OCI-LY7 (cell line): ENCODE data around the gene SMAD1. TPM values are rescaled to one million over a fixed set of nuclear protein-coding genes. Genes with fewer than 3 reads are reported as not detected.
"Not testable (repeated sequence)": the region's sequence is repeated elsewhere in the genome, so short reads cannot be mapped to it uniquely, and the experiment has no call there.

ENCODE experiments used
- BruUV-seq: library from RNA; stranded (reverse); fragments of 400-500 nt; replicated peaks from 2 replicates; lab custom pipeline; 2021; lab: Mats Ljungman, UMichigan
- CTCF ChIA-PET: fragments of 300-600 bp; sonication (Branson Sonifier 250); formaldehyde crosslinking; loops from one replicate; lab custom pipeline; 2022; ENCODE audit warnings: antibody characterized with exemption; ENCODE audit not compliant: unreplicated experiment; lab: Charles Lee
- POLR2A ChIA-PET: fragments of 300-600 bp; sonication (Branson Sonifier 250); formaldehyde crosslinking; loops from one replicate; lab custom pipeline; 2022; ENCODE audit warnings: antibody characterized with exemption; lab: Charles Lee
- DNase-seq: peaks from one replicate; pipeline ENCODE4 v3.0.0-alpha.2; 2015; ENCODE audit warnings: low spot score
- H2AFZ ChIP-seq: fragments of 200-600 bp; sonication (generic), shearing (Covaris generic); 2 replicates; pipeline ENCODE4 v1.6.1; 2014; ENCODE audit warnings: mild to moderate bottlenecking, antibody characterized with exemption, low read length, moderate library complexity
- H3K27ac ChIP-seq: fragments of 200-600 bp; sonication (generic); 2 replicates; pipeline ENCODE4 v1.5.1; 2014; ENCODE audit warnings: mixed run types, low read depth, mild to moderate bottlenecking, moderate library complexity, low read length, inconsistent platforms; ENCODE audit not compliant: poor library complexity, severe bottlenecking
- H3K36me3 ChIP-seq: fragments of 200-600 bp; sonication (generic); 2 replicates; pipeline ENCODE4 v1.6.1; 2014; ENCODE audit warnings: mild to moderate bottlenecking, antibody characterized with exemption, low read length, moderate library complexity, mixed read lengths; ENCODE audit not compliant: insufficient read depth
- H3K4me1 ChIP-seq: fragments of 200-600 bp; sonication (generic); 2 replicates; pipeline ENCODE4 v1.5.1; 2014; ENCODE audit warnings: mild to moderate bottlenecking, low read length; ENCODE audit not compliant: insufficient read depth, poor library complexity, severe bottlenecking
- H3K4me2 ChIP-seq: fragments of 200-600 bp; sonication (generic); 2 replicates; pipeline ENCODE4 v1.6.1; 2014; ENCODE audit warnings: mild to moderate bottlenecking, low read length
- H3K4me3 ChIP-seq: fragments of 200-600 bp; sonication (generic); 2 replicates; pipeline ENCODE4 v1.5.1; 2014; ENCODE audit warnings: mild to moderate bottlenecking, low read depth, low read length; ENCODE audit not compliant: poor library complexity, severe bottlenecking
- H3K79me2 ChIP-seq: fragments of 200-600 bp; sonication (generic); 2 replicates; pipeline ENCODE4 v1.6.1; 2016; ENCODE audit warnings: low read depth, mild to moderate bottlenecking, low read length, moderate library complexity, mixed read lengths; ENCODE audit not compliant: insufficient read depth
- H3K9me2 ChIP-seq: fragments of 200-600 bp; sonication (generic); 2 replicates; pipeline ENCODE4 v1.6.1; 2016; ENCODE audit warnings: mild to moderate bottlenecking, low read length, mixed read lengths; ENCODE audit not compliant: insufficient read depth
- H3K9me3 ChIP-seq: fragments of 200-600 bp; sonication (generic); 2 replicates; pipeline ENCODE4 v1.6.1; 2014; ENCODE audit warnings: mild to moderate bottlenecking, mixed run types, low read length, mixed read lengths
- H4K20me1 ChIP-seq: fragments of 200-600 bp; sonication (generic); 2 replicates; pipeline ENCODE4 v1.6.1; 2014; ENCODE audit warnings: mild to moderate bottlenecking, antibody characterized with exemption, low read length, moderate library complexity, mixed read lengths; ENCODE audit not compliant: insufficient read depth
- EZH2phosphoT487 ChIP-seq: fragments of 200-600 bp; sonication (generic); IDR thresholded peaks from 2 replicates; pipeline ENCODE4 v1.6.1; 2018; ENCODE audit warnings: low read depth, borderline replicate concordance, mild to moderate bottlenecking, mixed run types, antibody characterized with exemption, low read length, moderate library complexity, mixed read lengths
- intact Hi-C: fragments of 100-400 bp; cut with micrococcal nuclease; formaldehyde crosslinking; loops from one replicate; pipeline ENCODE4 v1.10.0; 2022; ENCODE audit not compliant: unreplicated experiment
- total RNA-seq, 2 experiments: library from RNA; depleted of rRNA in 1 of 2; stranded (reverse); fragments of >200 nt in 1 of 2; shearing (Covaris generic) in 1 of 2; gene quantifications; 2 replicates each; pipeline ENCODE4 v1.2.3, GENCODE V29; 2014 to 2022
- TF ChIP-seq, protein P1 (sequence below): fragments of 200-600 bp; sonication (generic); conservative IDR thresholded peaks from 2 replicates; pipeline ENCODE4 v1.5.1; 2014; ENCODE audit warnings: mild to moderate bottlenecking, antibody characterized with exemption, low read length, moderate library complexity, mixed read lengths

Gene SMAD1
- total RNA-seq, 2 experiments from 2014 or later: 39.9 to 60.9 TPM

DNA sequence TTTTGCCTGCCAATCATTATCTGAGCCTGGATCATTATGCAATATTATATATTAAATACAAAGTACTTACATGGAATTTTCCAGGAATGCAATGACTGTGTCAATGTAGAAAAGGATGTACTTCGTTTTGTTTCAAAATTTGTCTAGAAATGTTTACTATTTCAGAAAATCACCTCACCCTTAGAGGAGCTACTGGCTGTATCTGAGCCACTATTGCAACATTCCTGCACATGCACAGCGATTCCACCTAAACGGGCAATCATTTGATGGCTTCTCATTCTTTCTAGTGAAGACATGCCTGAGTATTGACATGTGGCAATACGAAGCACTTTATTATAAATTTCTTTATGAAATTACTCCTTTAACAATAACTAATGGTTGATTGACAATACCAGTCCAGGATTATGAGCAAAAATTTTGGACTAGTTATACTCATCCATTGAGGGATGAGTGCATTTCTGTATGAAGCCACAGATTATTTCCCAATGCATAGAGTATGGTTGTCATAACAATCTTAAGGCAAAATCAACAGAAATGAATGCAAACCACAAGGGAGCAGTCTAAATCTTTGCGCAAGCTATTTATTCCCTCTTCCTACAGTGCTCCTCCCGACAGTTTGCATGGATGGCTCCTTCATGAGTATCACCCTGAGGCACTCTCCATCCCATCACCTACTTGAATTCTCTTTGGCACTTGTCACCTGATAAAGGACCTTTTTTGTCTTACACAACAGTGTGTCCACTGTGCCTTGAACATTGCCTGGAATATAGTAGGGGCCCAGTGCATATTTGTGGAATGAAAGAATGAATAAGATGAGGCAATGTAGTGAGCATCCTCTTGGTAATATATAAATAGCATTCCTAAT is 101.8 kb downstream of the SMAD1 start:
- H3K9me3 ChIP-seq: no peaks in the 10 kb centered on the region
- no peaks in the 10 kb centered on the region for H3K79me2 ChIP-seq
- H3K4me3 ChIP-seq: no peak overlapping the region
- H3K9me2 ChIP-seq: no peaks in the 10 kb centered on the region
- H3K4me1 ChIP-seq: peaks cover 4% of the 10 kb centered on the region
- no peaks in the 10 kb centered on the region for H3K36me3 ChIP-seq
- no peak for DNase-seq
- BruUV-seq: no TSS peak
- ChIA-PET CTCF (no interaction called here), POLR2A (no interaction called here)
- H3K27ac ChIP-seq: no peak overlapping the region
- intact Hi-C loops: no loop called here
- H3K4me2 ChIP-seq: no peak overlapping the region
- H4K20me1 ChIP-seq: no peaks in the 10 kb centered on the region
- TF ChIP-seq, protein P1, sequence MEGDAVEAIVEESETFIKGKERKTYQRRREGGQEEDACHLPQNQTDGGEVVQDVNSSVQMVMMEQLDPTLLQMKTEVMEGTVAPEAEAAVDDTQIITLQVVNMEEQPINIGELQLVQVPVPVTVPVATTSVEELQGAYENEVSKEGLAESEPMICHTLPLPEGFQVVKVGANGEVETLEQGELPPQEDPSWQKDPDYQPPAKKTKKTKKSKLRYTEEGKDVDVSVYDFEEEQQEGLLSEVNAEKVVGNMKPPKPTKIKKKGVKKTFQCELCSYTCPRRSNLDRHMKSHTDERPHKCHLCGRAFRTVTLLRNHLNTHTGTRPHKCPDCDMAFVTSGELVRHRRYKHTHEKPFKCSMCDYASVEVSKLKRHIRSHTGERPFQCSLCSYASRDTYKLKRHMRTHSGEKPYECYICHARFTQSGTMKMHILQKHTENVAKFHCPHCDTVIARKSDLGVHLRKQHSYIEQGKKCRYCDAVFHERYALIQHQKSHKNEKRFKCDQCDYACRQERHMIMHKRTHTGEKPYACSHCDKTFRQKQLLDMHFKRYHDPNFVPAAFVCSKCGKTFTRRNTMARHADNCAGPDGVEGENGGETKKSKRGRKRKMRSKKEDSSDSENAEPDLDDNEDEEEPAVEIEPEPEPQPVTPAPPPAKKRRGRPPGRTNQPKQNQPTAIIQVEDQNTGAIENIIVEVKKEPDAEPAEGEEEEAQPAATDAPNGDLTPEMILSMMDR: no peak
- no peak for TF ChIP-seq EZH2phosphoT487
- H2AFZ ChIP-seq: no peak overlapping the region

DNA sequence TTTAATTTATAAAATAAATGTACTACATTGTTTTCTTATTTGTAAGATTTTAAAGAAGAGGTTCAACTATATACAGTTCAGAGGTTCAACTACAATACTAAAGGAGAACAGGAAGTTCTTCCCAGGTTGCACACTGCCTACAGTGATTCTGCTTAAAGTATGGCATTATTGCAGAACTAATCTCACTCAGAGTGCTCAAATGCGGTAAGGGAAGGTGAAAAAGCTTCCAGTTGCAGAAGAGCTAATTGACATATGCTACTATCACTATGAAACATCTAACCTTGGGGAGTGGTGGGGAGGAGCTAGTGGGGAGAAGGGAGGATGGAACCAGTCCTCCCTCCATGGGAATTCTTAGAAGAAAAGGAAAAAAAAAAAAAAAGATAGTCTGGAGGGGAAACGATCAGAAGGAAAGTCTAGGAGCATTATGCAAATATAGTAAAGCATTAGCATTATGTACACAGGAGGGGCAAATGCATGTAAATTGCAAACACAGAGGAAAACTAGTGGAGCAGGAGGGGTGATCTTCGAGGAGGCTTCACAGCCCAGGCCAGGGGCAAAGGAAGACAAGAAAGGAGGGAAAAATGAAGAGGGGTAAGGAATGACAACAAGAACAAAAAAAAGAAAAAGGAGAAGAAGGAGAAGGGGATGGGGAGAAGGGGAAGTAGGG is 105.6 kb downstream of the SMAD1 start:
- Histone ChIP-seq H3K27ac (no peak overlapping the region), H3K9me3 (peaks cover 16% of the 10 kb centered on the region), H3K36me3 (no peaks in the 10 kb centered on the region; the same call in 1 of the 2 replicates), H2AFZ (0 out of 2 replicates have a peak overlapping the region, but pooled peaks have one; percentile 54), H3K9me2 (no peaks in the 10 kb centered on the region), H3K79me2 (no peaks in the 10 kb centered on the region), H3K4me2 (no peak overlapping the region), H3K4me1 (peaks cover 4% of the 10 kb centered on the region), H4K20me1 (no peaks in the 10 kb centered on the region), H3K4me3 (no peak overlapping the region)
- ChIA-PET POLR2A (no interaction called here), CTCF (no interaction called here)
- no TSS peak for BruUV-seq
- intact Hi-C loops: no loop called here
- no peak for DNase-seq
- TF ChIP-seq, protein P1: no peak
- TF ChIP-seq EZH2phosphoT487: no peak

DNA sequence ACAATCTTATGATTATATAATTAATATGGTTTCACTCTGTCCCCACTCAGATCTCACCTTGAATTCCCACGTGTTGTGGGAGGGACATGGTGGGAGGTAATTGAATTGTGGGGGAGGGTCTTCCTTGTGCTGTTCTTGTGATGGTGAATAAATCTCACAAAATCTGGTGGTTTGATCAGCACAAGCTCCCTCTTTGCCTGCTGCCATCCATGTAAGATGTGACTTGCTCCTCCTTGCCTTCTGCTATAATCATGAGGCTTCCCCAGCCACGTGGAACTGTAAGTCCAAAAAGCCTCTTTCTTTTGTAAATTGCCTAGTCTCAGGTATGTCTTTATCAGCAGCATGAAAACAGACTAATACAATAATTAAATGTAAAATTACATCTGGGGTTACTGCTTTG is 107.7 kb downstream of the SMAD1 start:
- H3K4me3 ChIP-seq, POLR2A ChIA-PET, H3K4me1 ChIP-seq, H3K4me2 ChIP-seq, CTCF ChIA-PET, intact Hi-C loops, H3K9me2 ChIP-seq, BruUV-seq, H3K79me2 ChIP-seq, H2AFZ ChIP-seq, H3K27ac ChIP-seq, H4K20me1 ChIP-seq, H3K36me3 ChIP-seq, DNase-seq: not testable (repeated sequence)
- H3K9me3 ChIP-seq: peaks cover 16% of the 10 kb centered on the region
